HG02885 (cell line): ENCODE results near the gene HYKK.

Experiments
- ATAC-seq: cut with Tn5 transposase; IDR thresholded peaks from one replicate; pipeline ENCODE4 v1.9.1; 2021; ENCODE audit warnings: mild to moderate bottlenecking; ENCODE audit not compliant: unreplicated experiment, poor library complexity

Gene HYKK

DNA sequence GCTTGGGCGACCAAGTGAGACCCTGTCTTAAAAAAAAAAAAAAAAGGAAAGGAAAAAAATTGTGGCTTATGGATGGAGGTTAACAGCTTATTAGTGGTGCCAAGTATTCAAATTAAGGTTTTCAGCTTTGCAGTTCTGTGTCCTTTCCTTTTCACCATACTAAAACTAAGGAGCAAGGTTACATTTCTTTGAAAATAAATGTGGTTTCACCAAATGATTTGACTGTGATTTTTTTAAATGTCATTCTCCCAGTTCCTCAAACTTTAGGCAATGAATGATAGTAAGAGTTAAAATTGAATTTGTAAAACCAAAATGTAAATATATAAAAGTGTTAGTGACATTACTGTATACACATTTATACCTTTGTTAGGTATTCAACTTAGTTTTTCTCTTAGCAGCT, 67.6 kb downstream of the HYKK start:
- ATAC-seq: no peak
